Measurements from ENCODE around the gene CCDC39. TPM values are rescaled to one million over a fixed set of nuclear protein-coding genes. Genes with fewer than 3 reads are reported as not detected.

Gene CCDC39
- total and polyA plus RNA-seq, 8 donors: 0.72 to 11.7 TPM; not detected in 6

DNA sequence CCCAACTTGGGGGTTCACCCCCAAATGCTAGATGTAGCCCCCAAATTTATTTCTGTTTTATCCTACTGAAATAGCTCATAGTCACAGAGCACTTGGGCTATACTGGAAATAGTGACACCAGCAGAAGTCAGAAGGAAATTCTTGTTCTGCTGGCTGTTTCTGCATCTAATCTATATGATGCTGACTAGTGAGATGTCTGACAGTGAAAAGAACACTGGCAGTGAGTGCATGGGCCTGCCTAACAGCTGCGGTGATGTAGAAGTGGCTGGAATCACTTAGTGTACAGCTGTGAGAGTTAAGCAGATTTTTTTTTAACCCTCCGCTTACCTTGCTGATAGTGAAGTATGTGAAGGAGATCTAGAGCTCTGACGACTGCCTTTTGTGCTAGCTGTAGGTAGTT, 63.3 kb downstream of the CCDC39 start:
- no peaks in the 10 kb centered on the region for H3K27me3 ChIP-seq
- WGBS, 5 donors: 53 to 72% (median 63%) methylated on average over 2 to 3 of the region's 3 CpGs
- intact Hi-C loops (cut with DNase I; ENCODE audit: low total_unique reads): no loop called here
- peaks cover 11 to 36% (median 28%) of the 10 kb centered on the region in 4 donors for H3K36me3 ChIP-seq
- no peak overlapping the region for H3K4me3 ChIP-seq
- no peak overlapping the region for H3K27ac ChIP-seq
- no peak for DNase-seq
- no peaks in the 10 kb centered on the region for H3K4me1 ChIP-seq
- no peaks in the 10 kb centered on the region for H3K9me3 ChIP-seq
- TF ChIP-seq EP300 (IDR thresholded peaks at IDR 0.05) (no peak), POLR2A (IDR thresholded peaks at IDR 0.05) (no peak), POLR2AphosphoS5 (IDR thresholded peaks at IDR 0.05) (no peak)
- TF ChIP-seq, protein P1, sequence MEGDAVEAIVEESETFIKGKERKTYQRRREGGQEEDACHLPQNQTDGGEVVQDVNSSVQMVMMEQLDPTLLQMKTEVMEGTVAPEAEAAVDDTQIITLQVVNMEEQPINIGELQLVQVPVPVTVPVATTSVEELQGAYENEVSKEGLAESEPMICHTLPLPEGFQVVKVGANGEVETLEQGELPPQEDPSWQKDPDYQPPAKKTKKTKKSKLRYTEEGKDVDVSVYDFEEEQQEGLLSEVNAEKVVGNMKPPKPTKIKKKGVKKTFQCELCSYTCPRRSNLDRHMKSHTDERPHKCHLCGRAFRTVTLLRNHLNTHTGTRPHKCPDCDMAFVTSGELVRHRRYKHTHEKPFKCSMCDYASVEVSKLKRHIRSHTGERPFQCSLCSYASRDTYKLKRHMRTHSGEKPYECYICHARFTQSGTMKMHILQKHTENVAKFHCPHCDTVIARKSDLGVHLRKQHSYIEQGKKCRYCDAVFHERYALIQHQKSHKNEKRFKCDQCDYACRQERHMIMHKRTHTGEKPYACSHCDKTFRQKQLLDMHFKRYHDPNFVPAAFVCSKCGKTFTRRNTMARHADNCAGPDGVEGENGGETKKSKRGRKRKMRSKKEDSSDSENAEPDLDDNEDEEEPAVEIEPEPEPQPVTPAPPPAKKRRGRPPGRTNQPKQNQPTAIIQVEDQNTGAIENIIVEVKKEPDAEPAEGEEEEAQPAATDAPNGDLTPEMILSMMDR (IDR thresholded peaks at IDR 0.05): no peak

DNA sequence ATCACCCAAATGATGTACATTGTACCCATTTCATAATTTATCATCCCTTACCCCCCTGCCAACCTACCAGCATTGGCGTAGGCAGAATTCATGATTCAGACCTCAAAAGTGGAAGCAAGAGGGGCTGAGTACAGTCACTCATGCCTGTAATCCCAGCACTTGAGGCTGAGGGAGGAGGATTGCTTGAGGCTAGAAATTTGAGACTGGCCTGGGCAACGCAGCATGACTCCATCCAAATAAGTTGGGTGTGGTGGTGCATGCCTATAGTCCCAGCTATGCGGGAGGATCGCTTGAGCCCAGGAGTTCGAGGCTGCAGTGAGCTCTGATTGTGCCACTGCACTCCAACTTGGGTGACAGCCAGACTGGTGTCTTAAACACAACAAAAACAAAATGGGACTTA, 66.9 kb downstream of the CCDC39 start:
- Histone ChIP-seq H3K4me3 (no peak overlapping the region), H3K27me3 (no peaks in the 10 kb centered on the region), H3K9me3 (no peaks in the 10 kb centered on the region), H3K36me3 (peaks cover 29 to 72% (median 64%) of the 10 kb centered on the region in 4 donors), H3K27ac (no peak overlapping the region), H3K4me1 (no peaks in the 10 kb centered on the region)
- intact Hi-C loops (cut with DNase I; ENCODE audit: low total_unique reads): no loop called here
- TF ChIP-seq POLR2AphosphoS5 (IDR thresholded peaks at IDR 0.05): no peak
- 88 to 96% (median 93%) methylated on average over 5 of the region's 5 CpGs for WGBS, 5 donors
- DNase-seq: no peak

DNA sequence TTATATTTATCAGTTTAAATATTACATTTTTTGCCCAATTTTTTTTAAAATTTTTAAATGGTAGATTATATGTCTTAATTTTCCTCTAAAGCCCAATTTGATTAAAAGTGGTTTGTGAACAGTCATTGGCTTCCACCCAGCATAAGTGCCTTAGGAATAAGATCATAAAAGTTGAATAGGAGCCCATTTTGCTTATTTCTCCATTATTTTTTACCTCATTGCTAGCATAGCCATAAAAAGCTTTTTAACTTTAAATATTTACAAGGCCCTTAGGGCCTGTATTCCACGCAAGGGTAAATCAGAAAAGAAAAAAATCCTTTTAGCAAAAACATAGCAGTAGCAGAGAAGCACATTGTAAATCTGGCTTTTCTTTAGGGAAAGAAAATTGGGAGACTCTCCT, 68.3 kb downstream of the CCDC39 start:
- no peaks in the 10 kb centered on the region for H3K9me3 ChIP-seq
- DNase-seq: no peak
- 75 to 97% (median 88%) methylated on average over 1 of the region's 1 CpG for WGBS, 5 donors
- H3K36me3 ChIP-seq: peaks cover 43 to 85% (median 77%) of the 10 kb centered on the region in 4 donors
- no peaks in the 10 kb centered on the region for H3K4me1 ChIP-seq
- no peak overlapping the region for H3K27ac ChIP-seq
- no peak overlapping the region for H3K4me3 ChIP-seq
- H3K27me3 ChIP-seq: no peaks in the 10 kb centered on the region
- TF ChIP-seq POLR2AphosphoS5 (IDR thresholded peaks at IDR 0.05): no peak
- TF ChIP-seq, protein P1 (IDR thresholded peaks at IDR 0.05): no peak
- TF ChIP-seq POLR2A (IDR thresholded peaks at IDR 0.05): no peak
- TF ChIP-seq EP300 (IDR thresholded peaks at IDR 0.05): no peak
- intact Hi-C loops (cut with DNase I; ENCODE audit: low total_unique reads): no loop called here

DNA sequence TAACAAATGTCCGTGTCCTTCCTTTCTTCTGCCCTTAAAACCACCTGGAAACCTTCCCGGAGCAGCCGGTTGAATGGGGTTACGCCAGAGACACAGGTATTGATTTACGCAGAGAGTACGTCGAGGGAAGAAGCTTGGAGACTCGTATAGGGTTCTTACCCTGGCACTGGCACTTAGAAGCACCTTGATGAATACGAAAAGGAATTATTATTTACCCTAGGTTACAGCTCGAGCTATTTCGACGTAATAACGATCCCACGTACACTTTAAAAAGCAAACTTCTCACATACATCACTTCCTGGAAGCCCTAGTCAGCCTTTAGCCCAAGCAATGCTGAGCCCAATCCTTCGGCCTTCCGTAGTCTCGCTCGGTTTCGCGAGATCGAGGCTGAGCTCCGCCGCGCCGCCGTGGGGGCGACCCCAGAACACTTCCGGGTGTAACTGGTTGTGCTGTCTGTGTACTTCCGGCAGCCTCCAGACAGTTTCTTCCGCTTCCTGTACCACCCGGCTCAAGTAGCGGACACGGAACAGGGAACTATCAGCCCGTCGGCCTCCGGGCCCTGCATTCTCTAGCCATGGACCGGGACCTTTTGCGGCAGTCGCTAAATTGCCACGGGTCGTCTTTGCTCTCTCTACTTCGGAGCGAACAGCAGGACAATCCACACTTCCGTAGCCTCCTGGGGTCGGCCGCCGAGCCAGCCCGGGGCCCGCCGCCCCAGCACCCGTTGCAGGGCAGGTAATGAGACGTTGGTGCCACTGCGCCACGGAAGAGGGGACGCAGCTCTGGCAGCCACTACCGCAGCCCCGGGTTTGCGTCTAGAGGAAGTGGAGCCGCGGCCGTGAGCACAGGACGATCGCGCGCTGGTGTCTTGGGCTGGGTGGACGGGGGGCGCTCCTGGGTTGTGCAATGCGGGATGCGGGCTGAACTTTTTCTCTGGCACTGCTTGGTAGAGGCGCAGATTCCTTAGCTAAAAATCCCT, 77.3 kb downstream of the CCDC39 start, which contains the start of gene TTC14:
Gene TTC14, plus strand, starts transcription at position 476 of the 979 bp plus-strand sequence. Its CDS starts 99 bp downstream, at position 575.
- no peaks in the 10 kb centered on the region for H3K9me3 ChIP-seq
- TF ChIP-seq EP300 (IDR thresholded peaks at IDR 0.05) (no peak), POLR2A (IDR thresholded peaks at IDR 0.05) (no peak), POLR2AphosphoS5 (IDR thresholded peaks at IDR 0.05) (peak; percentile 52 to 91 (median 70))
- TF ChIP-seq, protein P1 (IDR thresholded peaks at IDR 0.05): no peak
- intact Hi-C loops (cut with DNase I; ENCODE audit: low total_unique reads): no loop called here
- WGBS, 5 donors: 2 to 9% (median 4%) methylated on average over 42 to 70 of the region's 70 CpGs
- peaks cover 0 to 4% (median 0%) of the 10 kb centered on the region in 3 donors for H3K27me3 ChIP-seq
- peak; percentile 86 to 97 for DNase-seq
- peak within 1 kb of the TSS; percentile 86 to 98 (median 93) for H3K4me3 ChIP-seq
- H3K4me1 ChIP-seq: peaks cover 7 to 25% (median 11%) of the 10 kb centered on the region in 4 donors
- peaks cover 25 to 34% (median 28%) of the 10 kb centered on the region in 4 donors for H3K36me3 ChIP-seq
- peak within 1 kb of the TSS; percentile 78 to 89 (median 83) for H3K27ac ChIP-seq
